Stimulated activated CD4-positive, alpha-beta T cell treated with anti-CD3 and anti-CD28 coated beads, Interleukin-12 subunit alpha, Interleukin-12 subunit beta, amount 100 ng/mL, for 48 hours (primary cell): ENCODE data around the gene TSPAN5.

ENCODE experiments used
- DNase-seq, 3 donors: peaks; one replicate each; pipeline ENCODE4 v3.0.0-alpha.2; 2020; ENCODE audit warnings: low read depth in 2 of 3, low spot score in 1 of 3

TSPAN5 gene

DNA sequence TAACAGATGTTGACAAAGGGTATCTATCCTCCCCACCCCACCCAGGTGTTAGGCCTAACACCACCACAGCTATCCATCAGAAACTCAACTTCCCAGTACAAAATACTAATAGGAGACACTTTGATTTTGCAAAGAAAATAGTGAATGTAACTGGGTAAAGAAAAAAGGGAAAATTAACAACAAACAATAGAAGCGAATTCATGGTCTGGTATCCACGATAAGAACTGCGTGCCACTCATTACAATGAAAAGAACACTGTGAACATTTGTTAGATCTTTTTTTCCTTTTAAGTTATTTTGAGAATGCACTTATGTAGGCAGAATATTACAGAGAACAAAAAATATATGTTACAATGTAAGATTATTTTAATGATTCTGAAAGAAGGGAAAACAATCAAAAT is 12.0 kb downstream of the TSPAN5 start:
- no peak for DNase-seq

DNA sequence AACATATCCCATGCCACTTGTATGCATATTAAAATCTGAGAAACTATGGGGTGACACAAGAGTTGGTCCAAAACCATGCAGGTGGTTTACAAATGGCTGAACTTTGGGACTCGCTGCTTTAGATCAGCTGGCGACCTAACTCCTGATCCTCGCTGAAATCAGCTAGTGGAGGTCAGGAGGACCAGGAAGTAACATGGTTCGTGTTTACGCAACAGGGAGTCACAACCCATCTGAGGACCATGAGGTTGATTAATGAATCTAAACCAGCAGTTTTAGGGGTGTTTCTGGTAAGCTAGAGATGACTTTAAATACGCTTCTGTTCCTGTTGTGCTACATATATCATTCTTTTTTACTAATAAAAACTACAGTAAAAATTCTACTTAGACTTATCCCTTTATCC is 12.9 kb downstream of the TSPAN5 start:
- DNase-seq, result no peak

DNA sequence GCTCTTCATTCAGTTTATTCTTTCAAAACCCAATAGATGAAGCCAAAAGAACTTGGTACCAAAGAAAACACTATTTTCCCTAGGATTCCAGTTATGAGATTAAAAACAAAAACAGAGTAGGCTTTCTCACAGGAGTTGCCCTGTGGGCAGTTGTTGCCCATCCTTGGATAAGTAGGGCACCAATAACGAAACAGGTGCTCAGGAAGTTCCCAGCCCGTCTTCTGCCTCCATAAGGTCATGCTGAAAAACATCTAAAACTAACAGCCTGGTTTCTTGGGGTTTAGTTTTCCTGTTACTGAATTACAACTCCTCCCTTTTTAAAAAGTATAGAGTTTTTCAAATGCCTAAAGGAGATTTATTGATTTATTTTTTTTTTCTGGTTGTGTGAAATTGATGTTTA is 14.7 kb downstream of the TSPAN5 start:
- no peak for DNase-seq

DNA sequence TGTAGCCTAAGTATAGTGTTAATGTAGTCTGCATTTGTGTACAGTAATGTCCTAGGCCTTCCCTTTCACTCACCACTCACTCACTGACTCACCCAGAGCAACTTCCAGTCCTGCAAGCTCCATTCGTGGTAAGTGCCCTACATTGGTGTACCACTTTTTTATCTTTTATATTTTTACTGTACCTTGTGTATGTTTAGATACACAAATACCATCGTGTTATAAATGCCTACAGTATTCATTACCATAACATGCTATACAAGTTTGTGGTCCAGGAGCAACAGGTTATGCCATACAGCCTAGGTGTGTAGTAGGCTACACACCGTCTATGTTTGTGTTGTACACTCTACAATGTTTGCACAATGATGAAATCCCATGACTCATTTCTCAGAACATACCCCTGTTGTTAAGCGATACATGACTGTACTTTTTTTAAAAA is 15.4 kb downstream of the TSPAN5 start:
- DNase-seq, result no peak

DNA sequence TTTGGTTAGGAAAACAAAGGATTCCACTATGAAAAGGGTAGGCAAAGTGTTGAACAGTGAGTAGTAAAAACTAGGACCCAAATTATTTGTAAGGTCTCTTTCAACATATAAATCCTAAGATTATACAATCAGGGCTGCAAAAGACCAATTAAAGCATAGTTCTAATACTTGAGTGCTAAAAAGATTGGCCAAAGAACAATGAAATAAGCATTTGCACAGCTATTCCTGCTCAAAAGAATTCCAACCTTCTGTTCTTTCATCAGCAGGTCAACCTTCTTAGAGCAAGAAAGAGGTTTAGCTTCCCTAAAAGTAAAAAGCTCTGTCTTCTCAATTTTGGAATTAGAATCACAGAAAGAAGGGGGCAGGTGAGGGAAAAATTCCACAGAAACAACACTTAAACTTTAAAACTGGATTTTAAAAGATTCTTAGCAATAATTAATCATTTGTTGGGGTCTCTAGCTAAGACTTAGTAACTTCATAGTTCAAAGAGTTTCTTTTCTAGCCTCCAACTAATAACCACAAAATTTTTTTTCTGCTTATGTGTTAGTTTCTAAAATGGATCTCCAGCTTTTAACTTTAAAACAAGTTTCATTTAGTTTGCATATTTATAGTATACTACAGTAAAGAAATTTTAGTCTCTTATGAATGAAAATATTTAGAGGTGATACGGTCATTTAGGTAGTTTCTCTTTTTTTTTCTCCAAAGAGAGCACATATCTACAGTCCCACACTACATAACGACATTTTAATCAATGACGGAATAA is 16.3 kb downstream of the TSPAN5 start:
- DNase-seq, result no peak

DNA sequence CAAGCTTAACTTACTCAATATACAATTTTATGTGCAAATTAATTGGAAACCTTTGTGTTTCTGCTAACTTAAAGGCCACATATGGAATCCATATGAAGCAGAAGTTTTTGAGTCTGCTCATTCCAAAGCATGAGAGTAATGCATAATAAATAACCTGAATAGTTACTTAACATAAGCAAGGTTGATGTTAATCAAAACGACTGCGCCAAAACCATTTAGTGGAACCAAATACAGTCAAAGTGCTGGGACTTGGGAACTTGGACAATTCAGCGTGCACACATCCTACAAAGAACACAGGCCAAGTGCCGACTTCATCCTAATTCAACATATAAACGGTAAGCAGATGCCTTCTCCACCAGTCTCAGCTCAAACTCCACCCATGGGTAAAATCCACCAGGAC is 17.0 kb downstream of the TSPAN5 start:
- DNase-seq, result no peak

DNA sequence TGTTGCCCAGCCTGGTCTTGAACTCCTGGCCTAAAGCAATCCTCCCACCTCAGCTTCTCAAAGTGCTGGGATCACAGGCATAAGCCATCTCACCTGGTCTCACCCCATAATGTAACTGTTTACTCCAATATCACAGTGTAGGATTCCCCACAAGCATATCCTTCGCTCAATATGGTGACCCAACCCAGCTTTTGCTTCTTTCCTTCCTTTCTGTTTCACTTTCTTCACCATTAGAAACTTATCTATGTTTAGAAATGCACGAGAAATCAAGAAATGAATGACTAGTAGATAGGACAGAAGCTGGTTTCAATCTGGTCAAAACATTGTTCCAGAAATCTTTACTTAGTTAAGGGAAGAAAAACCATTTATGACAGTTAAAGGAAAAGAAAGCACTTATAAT is 18.9 kb downstream of the TSPAN5 start:
- no peak for DNase-seq

DNA sequence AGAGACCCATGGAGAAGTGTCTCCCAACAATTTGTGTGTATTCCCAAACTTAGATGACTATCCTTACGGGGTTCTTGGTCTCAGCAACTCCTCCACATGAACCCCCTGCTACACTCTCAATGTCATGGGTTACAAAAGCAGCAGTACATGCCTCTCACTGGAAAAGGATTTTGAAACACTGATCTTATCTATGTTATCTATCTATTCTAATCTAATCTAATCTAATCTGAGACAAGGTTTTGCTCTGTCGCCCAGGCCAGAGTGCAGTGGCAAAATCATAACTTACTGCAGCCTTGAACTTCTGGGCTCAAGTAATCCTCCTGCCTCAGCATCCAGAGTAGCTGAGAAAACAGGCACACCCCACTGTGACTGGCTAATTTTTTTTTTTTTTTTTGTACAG is 19.3 kb downstream of the TSPAN5 start:
- no peak for DNase-seq

DNA sequence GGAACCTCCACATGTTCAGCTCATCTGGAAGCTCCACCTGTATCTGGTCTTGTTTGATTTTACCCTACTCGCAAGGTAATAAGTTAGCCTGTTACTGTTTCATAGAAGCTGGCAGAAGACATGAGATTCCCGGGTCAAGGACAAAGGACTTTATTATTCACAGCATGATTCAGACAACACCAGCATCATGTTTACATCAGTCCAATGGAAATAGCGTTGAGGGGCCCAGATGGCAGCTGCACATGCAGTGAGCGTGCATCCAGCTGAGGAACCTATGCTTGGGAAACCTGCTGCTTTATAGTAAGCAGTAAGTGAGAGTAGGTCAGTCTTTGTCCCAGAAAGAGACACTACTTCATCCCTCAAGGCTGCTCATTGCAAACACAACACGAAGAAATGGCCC is 19.8 kb downstream of the TSPAN5 start:
- no peak for DNase-seq

DNA sequence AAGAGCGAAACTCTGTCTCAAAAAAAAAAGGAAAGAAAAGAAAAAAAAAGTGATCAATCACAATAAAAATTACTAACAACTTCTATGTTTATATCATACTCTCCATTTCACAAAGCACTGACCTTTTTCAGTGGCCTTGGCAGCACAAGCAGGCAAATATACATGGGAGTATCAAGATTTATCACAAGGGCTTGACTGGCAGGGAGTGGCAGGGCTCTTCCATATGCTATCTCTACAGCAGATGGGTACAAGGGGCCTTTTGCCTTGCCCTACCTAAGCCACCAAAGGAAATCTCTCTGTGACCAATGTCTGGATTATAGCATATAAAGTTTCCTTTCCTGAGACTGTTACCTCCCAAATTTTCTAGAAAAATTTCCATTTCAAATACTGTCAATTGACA is 24.4 kb downstream of the TSPAN5 start:
- DNase-seq, result no peak

DNA sequence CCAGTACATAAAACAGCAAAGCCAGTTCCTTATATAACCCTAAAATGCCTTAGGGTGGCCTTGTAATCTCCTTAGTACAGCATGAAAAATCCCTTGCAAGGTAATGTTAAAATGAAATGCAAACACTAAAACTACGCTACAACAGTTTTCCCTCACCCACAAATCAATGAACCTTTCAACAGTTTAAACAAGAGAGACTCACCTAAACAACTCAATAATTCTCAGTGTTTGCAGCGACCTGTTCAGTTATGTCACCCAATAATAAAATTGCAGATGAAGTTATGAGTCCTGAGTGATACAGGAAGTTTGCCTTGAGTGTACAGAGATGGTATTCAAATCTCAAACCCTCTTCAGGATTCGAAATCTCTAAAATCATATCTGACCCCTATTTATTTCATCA is 25.3 kb downstream of the TSPAN5 start:
- no peak for DNase-seq

DNA sequence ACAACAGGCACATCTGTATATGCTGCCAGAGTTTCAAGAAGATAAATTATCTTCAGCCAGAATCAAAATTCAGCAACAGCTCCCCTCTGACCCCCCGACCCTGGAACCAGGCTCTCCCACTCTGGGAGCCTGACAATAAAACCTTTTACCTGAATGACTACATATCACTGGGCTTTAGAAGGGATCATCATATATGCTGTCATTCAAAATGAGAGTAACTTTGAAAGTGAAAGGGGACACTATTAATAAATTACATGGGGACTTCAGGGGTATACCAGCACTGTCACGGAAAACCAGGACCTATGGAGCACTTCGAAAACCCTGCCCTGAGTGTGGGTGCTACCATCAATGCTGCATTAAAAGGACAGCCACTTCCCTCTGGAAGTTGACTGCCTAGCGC is 26.2 kb downstream of the TSPAN5 start:
- no peak for DNase-seq

DNA sequence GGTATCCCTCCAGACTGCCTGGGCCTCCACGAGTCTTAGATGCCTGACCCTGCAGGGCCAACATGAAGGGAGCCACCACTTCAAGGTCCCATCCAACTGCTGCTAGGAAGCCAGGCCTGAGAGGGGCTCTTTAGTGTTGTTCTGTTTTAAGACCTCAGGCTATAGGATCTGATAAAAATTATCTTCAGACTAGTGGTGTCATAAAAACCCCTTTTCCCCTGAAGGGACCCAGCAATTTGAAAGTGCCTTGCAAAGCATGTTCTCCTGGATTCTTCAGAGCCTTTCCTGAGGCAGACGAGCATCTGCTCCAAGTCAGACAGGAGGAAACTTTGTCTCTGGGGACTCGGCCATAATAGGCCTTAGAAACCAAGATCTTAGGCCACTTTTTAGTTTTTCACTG is 26.9 kb downstream of the TSPAN5 start:
- DNase-seq, result no peak

DNA sequence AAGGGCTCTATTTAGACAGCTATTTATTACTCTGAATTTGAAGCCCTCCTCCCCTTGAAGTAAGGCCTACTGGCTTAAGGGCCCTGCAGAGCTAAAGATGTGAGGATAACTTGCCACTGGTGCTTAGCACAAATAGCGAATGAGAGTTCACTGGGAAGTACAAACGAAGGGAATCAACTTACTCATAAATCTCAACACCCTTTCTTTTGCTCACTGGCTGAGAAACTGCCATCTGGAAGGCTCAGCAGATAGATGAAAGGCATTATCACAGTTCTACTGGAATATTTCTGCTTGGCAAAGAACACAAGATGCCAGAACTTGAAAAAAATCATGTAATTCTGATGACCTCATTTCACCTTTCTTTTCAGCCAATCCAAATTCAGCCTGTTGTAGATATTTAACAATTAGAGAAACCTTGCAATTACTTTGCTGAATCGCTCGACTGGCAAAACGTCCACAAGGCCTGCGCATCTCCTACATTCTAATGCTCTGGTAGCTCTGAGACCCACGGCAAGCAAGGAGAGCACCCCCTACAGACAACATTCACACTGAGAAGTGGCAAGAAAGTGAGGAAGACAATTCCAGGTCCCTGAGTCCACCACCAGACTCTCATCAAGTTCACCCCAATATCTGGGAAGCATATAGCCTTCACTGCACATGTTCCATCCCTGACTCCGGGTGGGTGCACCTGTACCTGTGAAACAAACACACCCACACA is 27.5 kb downstream of the TSPAN5 start:
- DNase-seq, result no peak

DNA sequence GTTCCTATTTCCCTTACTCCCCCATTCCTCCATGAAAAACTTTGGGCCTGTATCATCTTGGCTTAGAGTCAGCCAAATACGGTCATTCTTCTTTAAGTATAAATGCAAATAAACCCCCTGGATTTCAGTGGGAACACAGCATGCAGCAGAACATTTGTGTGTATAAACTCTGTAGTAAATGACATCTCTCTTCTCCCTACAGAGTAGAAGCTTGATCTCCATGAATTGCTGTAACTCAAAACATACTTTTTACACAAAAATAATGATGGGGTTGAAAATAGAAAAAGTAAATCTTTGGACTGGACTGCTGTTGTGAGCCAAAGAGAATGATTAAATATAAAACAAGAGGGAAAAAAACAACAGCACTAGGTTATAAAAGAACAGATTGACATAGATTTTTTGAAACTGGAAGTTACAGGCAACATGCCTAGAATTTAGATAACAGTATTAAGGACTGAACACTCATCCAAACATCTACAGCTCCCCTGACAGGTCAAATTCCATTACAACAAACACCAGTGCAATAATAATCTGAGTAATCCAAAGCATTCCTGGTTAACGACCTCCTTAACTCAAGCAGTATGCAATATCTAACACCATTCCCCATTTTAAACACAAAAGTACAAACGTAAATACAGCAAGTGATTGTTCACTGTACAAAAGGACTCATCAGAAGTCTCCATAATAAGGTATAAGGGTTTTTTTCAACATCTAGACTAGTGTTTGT is 30.7 kb downstream of the TSPAN5 start:
- no peak for DNase-seq

DNA sequence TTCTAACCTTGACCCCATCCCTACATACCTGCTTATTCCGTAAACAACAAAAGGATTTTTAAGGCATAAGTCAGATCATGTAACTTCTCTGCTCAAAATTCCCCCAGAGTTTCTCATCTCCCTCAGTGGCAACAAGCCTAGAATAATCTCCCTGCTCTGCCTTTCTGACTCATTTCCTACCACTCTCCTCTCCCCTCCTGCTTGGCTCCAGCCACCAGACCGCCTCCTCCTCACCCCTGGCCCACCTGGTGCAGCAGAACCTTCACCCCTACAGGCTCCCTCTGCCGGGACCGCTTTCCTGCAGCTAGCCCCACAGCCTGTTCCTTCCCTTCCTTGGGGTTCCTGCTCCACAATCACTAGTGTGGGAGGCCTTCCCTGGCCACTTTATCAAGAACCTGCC is 32.1 kb downstream of the TSPAN5 start:
- no peak for DNase-seq

DNA sequence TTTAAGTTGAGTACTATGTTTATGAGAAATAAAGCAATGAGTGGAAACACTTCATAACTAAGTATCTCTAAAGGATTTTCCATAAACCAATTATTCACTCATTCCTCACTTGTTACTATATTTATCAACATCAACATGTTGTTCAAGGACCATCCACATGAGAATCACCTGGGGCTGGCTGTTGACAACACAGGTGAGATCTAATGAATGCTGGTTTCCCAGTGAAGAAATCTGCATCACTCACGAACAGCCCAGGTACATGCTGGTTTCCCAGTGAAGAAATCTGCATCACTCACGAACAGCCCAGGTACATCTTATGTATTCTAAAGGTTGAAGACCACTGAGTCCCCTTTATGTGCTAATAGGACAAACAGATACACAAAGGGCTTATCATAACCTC is 32.5 kb downstream of the TSPAN5 start:
- no peak for DNase-seq

DNA sequence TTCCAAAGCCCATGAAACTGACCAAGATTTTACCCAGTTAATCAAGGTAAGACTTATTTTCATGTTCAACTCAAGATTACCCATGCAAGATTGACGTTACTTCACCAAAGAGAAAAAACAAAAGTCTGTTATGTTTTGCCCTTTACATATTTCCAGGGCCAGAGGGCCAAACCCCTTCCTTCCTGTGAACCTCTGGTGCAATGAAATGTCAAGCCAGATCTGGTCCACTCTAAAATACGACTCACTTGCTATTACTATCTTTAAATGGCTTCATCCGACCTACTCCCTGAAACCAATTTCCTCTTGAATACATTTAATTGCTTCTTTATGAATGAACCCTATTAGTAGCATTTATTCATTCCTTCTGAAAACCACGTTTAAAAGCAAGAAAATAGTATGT is 33.0 kb downstream of the TSPAN5 start:
- DNase-seq, result no peak

DNA sequence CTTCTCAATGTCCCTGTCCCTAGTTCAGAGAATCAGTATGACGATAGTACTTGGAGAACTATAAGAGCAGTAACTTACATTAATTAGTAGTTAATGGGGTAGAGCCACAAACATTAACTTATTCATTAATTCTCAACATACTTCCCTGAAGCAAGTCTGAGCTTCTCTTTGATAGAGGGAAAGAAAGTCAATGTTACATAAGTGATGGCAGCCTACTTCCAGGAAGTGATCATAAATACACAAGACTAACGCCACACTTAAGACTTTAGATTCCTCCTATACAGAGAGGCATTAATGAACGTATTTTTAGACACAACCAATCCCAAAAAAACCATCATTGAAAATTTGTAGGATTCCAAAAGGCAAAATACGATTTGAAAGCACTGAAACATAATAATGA is 33.8 kb downstream of the TSPAN5 start:
- no peak for DNase-seq

DNA sequence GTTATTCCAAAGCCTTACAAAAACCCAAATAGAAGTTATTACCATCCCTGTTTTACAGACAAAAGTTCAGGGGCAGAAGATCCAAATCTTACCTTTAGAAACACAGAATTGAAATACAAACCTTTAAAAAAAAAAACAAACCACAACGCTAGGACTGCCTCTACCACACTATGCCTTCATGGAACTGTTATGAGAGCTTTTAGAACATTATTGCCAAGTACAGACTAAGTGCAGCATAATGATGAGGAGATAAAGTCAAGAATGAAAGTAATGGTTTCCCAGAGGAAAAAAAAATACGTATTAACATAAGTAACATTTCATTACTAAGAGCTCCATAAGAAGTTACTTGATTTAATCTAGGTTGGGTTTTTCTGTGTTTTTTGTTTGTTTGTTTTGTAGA is 34.3 kb downstream of the TSPAN5 start:
- DNase-seq, result no peak

DNA sequence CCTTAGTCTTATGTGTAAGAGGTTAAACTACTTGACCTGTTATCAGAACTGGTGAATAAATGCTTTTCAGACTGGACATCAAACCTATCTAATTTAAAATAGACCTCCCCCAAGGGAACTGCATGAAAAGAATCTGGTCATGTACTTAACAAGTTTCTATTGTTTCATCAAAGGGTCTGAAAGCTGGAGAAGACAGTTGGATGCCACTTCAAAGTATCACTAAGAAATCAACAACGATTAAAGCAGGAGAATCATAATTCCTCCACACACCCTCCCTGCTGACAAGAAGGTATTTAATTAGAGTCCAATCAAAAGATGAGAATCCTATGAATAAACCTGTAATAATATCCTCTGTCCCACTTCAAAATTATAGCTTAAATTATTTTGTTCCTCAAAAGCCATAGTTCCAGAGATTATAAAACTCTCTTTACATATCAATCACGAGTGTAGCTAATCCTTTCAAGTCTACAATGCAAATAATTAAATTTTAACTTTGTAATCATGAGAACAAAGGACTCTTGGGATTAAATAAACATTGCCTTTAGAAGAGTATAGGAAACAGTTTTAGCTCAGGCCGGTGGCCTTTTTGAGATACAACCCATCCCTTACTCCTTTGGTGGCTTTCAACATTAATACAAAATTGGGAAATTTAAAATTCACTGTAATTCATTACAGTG is 35.1 kb downstream of the TSPAN5 start:
- DNase-seq, result no peak
